HG02870 (cell line): ENCODE data around the gene NRXN3.

Source experiments
- ATAC-seq: cut with Tn5 transposase; IDR thresholded peaks from one replicate; pipeline ENCODE4 v1.9.1; 2021; ENCODE audit warnings: mild to moderate bottlenecking, moderate library complexity; ENCODE audit not compliant: unreplicated experiment

Gene NRXN3

GRCh38 chr14:79630288-79630960, 1460.3 kb downstream of the NRXN3 start:
- ATAC-seq: no peak

GRCh38 chr14:79631276-79631675, 1461.1 kb downstream of the NRXN3 start:
- ATAC-seq: no peak

GRCh38 chr14:79638672-79639266, 1468.6 kb downstream of the NRXN3 start:
- no peak for ATAC-seq

DNA sequence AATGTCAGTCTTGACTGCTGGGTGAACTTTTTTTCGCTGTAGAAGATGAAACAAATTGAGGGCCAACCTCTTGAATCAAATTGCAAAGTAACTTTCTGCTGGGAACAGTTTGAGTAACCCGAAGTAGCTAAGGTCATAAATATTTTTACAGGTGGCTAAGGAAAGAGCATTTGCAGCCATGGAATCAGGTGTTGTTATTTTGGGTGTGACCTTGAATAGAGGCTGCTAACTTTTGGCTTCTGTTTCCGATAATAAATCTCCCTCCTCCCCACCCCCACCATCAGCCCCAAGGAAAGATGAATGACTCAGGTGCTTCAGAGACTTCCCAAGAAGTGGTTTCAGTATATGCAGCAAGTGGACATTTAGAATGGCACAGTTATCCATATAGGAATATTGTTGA, 1469.4 kb downstream of the NRXN3 start:
- ATAC-seq: no peak

DNA sequence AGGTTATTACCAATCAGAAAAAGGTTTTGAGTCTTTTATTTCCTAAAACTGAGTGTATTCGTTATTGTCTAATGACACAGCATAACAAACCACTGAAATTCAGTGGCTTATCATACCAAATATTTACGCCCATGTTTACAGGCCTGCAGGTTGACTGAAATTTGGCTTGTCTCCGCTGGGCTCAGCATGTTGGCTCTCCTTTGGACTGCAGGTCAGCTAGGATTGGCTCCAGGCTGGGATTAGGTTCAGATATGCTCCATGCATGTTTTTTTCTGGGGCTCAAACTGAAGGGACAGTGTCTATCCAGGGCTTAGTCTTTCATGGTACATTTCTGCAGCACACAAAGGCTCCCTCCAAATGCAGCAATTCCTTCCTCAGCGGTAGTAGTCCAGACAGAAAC, 1471.2 kb downstream of the NRXN3 start:
- no peak for ATAC-seq

DNA sequence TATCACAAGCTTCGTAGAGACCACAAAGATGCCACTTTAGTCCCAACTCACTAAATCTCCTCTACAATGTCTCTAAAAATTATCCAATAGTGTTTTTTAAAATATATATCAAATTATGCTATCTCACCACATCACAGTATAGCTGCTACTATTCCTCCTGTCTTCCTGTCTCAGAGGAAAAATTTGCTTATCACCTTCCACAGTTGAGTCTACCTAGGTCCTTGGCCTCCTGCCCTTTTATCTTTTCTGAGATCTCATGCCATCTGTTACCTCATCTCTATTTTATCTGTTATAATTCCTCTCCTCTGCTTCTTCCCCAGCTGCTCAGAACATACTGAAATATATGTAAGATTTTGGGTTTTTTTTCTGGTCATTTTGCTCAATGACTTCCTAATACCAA, 1473.0 kb downstream of the NRXN3 start:
- no peak for ATAC-seq

DNA sequence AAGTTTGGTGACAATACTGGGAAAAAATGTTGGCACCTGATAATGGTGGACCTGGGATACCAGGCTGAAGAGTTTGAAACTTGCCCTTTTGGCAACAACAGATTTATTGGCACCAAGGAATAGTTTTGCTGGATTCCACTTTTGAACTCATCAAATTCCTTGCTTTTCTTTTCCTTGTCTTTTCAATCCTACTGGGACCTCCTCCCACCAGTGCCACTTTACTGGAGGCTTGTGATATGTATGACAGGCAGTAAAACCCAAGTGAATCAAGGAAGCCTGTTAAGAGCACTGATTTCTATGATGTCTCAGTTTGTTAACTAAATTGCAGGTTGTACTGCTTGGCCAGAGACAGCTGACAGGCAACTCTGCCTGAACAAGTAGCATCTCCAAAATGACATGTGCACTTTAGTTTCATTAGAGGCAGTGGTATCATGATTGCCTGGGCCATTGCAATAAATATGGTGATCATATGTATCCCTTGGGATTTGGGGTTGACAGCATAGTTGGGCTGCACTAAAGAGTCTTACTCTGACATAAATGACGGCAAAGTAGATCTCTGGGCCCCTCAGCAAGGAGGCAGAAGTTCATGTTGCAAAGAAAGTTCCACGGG, 1475.7 kb downstream of the NRXN3 start:
- no peak for ATAC-seq

DNA sequence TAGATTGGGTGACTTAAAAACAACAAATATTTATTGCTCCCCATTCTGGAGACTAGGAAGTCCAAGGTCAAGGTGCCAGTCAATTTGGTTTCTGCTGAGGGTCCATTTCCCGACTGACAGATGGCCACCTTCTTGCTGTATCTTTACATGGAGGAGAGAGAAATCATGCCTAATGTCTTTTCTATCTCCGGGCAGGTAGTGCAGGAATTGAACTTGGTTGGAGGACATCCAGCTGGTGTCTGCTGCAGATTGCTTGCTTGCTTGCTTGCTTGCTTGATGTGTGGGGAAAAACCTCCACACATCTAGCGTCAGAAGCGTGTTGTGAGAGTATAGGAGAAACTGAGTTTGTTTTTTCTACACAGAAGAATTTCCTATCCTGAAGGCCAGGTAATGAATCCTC, 1479.7 kb downstream of the NRXN3 start:
- ATAC-seq: no peak

- no peak for ATAC-seq
These were observed 1482.5 kb downstream of the NRXN3 start for GRCh38 chr14:79652513-79653307.

GRCh38 chr14:79656056-79656455, 1485.9 kb downstream of the NRXN3 start:
- ATAC-seq: no peak

DNA sequence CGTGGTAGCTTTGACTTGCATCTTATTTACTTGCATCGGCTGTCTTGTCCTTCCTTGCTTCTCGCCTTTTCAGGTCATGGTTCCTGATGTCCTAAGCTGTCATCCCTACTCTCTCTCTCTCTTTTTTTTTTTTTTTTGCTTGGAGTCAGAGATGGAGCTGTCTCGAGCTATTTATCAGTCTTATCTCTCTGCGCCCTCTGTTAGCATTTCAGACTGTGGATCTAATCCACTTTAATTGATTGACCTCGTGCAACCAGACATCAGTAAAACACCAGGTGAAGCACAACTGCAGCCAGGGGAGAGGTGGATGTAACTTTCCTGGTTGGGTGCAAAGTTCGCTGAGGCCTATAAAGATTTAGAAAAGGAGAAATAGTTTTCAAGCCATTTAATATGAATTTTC, 1486.3 kb downstream of the NRXN3 start:
- no peak for ATAC-seq

DNA sequence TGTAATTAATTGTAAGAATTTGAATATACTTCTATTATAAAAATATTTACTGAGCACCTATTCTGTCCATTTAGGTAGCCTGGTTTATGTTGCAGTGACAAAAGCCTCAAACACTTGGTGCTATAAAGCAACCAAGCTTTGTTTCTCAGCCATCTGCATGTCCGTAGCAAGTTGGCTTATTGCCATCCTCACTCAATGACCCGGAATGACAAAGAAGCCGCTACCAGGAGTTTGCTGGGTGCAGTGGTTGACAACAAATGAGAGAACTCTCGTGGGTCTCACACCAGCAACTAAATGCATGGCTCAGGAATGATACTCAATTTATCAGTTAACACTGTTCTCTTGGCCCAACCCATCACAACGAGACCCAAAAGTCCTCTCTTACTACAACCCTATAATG, 1488.0 kb downstream of the NRXN3 start:
- ATAC-seq: no peak

DNA sequence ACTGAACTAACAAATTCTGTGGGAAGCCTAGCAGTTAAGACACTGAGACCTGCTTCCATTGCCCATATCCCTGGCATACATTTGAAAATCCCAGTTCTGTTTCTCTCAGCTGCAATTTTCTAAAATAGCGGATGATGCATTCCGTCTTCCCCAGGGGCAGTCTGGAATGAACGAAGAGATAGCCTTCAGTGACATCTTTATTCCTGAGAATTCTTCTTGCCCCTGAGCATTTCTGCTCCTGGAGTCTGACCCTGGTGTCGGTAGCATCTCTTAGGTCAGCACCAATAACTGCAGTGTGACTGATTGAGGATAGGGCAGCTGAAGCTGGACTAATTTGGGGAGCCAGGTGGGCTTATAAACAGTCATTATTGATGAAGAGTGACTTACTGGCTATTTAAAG, 1488.6 kb downstream of the NRXN3 start:
- ATAC-seq: no peak

- no peak for ATAC-seq
These were observed 1490.1 kb downstream of the NRXN3 start for GRCh38 chr14:79660053-79660939.

DNA sequence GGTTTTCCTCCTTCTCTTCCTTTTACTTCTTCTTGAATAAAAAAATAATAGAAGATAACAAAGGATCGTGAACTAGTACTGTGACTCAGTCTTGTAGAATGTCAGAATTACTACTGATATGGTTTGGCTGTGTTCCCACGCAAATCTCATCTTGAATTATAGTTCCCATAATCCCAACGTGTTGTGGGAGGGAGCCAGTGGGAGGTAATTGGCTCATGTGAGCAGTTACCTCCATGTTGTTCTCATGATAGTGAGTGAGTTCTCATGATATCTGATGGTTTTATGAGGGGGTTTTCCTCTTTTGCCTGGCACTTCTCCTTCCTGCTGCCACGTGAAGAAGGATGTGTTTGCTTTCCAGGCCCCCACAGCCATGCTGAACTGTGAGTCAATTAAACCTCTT, 1491.6 kb downstream of the NRXN3 start:
- ATAC-seq: no peak

DNA sequence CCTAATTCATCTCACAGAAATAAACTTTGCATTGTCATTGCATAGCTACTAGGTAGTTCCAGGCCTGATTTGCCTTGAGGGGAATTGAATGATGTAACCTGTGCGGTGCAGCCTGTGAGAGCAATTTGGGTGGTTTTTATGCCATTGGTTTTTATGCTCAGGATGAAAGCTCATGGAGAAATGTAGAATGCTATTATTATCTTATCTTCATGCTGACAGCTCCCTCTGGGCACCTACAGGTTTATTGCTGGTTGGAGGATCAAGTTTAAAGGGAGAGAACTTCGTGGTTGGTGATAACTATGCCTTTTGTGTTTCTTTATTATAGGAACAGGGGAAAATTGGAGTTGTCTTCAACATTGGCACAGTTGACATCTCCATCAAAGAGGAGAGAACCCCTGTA, 1493.3 kb downstream of the NRXN3 start:
- no peak for ATAC-seq

GRCh38 chr14:79665556-79665955, 1495.4 kb downstream of the NRXN3 start:
- no peak for ATAC-seq

DNA sequence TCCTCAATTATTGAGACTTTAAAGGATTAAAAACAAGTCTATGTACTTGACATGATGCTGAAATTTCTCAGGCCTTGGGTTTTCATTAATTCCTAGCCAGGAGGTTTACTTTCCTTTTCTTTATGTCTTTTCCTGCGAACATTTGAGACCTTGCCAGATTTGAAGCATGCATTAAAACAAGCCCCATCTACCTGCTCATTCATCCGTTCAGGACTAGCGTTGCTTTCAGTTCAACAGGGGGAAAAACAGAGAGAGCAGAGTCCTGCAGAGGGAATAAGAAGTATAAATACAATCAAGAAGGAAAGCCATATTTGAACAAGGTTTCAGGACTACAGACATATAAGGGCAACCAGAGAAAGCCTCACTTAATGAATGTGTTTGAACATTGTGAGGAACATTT, 1498.8 kb downstream of the NRXN3 start:
- no peak for ATAC-seq

- ATAC-seq: no peak
These were observed 1500.6 kb downstream of the NRXN3 start for GRCh38 chr14:79670811-79671210.

- no peak for ATAC-seq
These were observed 1509.9 kb downstream of the NRXN3 start for GRCh38 chr14:79680087-79680486.

- ATAC-seq: no peak
These were observed 1516.0 kb downstream of the NRXN3 start for GRCh38 chr14:79686196-79686595.
